Measurements from ENCODE around the gene MACIR.
A peak's percentile ranks its signal among the peaks of the same experiment; 100 is the strongest.

Gene MACIR

DNA sequence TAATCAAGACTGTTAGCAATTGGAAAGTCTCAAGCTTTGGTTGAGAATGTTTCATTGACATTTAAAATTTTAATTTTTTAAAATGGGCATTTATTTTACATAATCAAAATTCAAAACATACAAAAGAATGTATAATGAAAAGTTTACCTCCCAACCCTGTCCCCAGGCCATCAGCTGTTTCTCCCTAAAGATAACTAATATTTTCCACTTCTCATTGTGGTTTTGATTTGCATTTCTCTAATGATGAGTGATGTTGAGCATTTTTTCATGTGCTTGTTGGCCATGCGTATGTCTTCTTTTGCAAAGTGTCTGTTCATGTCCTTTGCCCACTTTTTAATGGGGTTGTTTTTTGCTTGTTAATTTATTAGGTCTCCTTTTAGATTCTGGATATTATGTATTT lies 11.4 kb upstream of the MACIR start:
- DNase-seq, result no peak

DNA sequence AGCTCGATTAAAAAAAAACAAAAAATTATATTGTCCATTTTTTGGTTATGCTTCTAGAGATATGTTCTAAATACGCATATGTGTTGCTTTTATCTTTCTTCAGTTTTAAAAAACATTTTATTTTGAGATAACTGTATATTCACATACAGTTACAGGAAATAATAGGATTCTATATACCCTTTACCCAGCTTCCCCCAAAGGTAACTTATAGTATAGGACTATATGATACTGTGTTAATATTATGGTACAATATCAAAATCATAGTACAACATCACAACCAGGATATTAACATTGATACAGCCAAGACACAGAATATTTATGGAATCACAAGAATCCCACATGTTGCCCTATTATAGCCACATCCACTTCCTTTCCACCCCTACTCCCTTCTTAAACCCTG lies 9.5 kb upstream of the MACIR start:
- DNase-seq, result no peak

DNA sequence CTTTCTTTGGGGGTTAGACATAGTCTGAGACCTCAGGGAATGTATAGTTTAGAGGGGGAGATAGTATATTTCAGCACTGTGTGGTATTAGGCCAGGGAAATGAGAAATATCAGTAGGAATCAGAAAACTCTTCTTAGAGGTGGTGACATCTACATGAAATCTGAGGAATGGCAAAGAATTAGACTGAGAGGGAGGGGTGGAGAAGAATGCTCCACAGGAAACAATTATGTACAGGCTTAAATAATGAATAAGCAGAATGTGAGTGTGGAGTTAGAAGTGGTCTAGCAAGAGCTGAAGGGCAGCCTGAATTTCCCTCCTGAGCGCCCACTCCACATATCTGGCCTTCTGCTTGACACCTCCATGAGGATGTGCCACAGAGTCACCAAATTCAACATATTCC lies 3.6 kb upstream of the MACIR start:
- DNase-seq, result no peak

DNA sequence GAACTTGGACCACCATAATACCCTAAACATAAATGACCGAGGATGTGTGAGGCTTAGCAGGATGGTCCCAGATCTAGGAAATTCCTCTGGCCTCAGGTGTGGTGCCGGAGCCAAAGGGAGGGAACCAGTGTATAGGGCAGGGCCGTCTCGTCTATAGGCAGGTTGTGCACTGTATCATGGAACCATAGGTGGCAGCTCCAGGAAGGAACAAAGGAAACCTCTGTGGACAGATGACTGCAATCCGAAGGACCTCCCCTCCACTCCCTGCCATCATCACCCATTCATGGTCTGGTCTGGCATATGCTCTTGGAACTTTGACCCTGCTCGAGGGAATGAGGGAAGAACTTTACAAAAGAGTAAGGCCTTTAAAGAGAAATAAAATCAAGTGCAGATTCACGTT lies 2.9 kb upstream of the MACIR start:
- DNase-seq, result no peak

DNA sequence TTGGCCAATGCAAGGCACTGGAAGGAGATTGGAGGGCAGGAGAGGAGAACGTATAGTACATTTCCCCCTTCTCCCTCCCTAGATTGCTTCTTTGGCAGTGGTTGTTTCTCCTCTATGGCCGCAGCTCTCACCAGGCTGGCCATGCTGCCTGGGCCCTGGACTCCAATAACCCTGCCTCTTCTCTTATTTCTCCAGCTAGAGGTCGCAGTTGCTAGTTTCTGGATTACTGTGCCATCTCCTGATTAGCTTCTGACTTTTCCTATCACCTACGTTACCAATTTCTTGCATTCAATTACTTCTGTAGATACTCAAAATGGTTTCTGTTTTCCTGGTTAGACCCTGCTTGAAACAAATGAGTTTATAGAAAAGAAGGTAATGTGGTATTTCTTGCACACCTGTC lies 2.4 kb upstream of the MACIR start:
- DNase-seq, result no peak

DNA sequence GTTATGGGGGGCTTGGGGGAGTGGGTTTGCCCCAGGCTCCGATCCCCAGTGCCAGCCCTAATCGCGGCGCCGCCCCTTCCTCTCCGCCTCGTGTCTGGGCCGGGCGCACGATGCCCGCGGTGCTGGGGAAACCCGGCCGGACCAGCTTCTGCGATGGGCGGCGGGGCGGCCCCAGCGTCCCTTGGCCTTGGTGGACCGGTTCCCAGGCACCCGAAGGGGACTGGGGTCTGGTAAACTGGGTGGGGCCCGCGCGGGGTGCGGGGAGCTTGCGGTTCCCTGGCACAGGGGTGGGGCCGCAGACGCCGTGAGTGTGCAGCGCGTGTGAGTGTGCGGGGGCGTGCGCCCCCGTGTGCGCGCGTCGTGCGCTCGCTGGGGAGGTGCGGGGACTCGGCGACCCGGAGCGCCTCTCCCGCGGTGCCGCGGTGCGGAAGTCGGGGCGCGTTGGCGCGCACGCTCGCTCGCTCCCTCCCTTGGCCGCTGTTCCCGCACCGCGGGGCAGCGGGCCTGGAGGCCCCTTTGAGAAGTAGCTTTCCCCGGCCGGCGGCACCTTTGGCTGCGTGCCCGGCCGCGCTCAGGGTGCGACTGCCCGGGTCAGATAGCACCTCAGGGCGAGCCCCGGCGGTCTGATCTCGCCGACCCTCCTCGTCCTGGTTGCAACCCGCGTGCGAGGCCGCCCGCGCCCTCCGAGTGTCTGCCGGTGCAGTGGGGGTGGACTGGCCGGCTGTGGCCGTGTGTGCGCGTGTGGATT lies 568 bp downstream of the MACIR start:
- DNase-seq, result peak in 1 of 2 experiments; percentile 79

DNA sequence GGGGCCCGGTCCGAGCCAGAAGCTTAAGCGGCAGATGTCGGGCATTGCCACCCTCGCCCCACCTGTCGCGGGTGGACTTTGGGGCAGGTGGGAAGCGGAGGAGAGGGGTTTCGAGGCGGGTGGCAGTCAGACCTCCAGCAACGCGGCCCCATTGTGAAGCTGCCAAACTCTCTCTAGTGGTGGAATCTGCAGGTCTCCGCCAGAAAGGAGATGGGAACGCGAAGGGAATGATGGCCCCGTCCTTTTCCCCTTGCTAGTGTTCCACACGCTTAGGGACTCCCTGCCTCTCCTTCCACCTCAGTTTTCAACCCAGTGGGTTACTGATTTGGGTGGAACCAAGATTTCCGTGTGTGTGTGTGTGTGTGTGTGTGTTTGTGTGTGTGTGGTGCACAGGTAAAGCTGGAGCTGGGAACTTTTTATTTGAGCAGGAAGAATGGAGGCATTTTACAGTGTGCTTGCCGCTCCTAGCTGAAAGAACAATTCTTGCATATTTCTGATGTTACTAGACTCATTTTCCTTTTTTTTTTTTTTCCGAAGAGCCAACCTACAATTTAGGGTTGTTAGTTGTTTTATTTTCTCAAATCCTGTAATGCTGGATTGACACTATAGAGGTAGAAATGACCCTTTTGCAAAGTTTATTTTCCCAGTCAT lies 1.3 kb downstream of the MACIR start:
- peak in 1 of 2 experiments; percentile 70 for DNase-seq

DNA sequence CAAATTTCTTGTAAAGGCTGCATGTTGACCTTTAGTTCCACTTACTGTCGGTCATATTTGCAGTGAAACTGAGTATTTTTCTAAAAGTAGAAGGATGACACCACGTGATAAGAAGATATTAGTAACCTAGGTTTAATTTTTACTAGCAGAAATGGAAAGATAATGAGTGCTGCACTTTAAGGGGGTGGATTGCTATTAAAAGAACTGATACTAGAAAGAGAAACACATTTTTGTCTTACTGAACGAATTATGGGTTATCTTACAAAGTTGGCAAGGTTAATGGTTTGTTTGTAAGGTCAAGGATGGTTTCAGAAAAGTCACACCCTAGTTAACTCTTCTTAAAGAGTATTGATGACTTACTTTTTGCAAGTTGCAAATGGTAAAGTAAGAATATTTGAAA lies 2.4 kb downstream of the MACIR start:
- no peak for DNase-seq

DNA sequence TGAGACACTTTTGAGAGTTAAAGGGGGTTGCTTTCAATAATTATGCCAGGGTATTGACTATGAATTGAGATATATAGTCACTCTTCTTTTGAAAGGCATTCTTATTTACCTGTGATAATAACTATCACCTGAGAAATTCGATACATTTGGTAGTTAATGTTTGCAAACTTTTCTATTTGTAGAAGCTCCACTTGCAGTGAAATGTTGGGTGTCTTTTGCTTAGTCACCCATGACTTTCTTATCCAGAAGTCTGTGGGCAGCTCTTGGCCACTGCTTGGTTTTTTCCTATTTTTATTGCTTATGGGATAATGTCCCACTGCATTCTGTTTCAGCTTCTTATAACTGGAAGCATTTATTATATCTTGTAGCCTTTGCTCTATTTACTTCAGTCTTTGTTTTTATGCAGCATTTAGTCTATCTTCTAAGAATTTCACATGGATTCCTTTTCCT lies 3.9 kb downstream of the MACIR start:
- no peak for DNase-seq

DNA sequence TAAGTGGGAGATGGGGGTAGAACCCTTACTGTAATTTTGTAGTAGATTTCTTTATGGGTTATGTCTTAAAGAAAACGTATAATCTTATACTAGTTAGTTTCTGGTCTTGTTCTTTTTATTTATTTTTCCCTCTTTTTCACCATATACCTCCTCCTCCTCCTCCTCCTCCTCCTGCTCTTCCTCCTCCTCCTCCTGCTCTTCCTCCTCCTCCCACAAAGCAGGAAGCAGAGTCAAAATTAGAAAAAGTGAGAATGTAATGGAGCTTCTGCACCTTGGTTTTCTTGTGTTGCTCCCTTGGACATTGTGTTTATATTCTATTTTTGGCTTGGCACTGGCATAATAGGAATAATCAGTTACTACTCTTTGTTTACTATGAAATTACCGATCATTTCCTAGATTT lies 4.5 kb downstream of the MACIR start:
- DNase-seq, result no peak

DNA sequence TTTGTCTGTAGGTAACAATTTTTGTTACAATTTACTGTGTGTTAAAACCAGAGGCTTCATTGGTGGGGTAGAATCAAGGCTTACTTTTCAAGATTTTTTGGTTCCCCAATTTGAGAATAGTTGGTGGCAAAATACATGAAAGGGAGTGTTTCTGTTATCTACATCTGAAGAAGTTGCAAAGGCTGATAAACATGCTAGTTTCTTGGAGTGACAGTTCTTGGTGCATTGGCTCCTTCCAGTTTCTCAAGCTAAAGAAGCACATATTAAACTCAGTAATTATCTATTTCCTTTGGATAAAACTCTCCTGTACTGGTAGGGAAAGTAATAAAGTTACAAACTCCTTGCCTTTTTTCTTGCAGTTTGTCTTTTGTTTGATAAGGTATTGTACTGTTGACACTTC lies 5.9 kb downstream of the MACIR start:
- DNase-seq, result no peak

DNA sequence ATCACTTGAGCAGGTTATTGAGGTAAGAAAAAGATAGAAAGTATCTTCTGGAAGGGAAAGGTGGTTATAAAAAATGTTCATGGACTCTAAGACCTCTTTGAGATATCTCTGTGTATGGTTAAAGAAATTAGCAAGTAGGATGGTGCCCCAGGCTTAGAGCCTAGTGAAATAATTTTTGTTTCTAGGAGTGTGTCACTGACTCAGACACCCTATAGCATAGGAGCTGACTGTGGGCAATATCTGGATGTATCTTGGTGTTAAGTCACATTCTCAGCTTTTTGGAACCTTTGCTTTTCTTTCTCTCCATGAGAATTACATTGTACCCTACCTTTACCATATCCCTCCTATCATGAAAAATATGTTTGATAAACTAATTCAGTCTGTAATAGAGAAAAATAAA lies 12.0 kb downstream of the MACIR start:
- DNase-seq, result no peak

DNA sequence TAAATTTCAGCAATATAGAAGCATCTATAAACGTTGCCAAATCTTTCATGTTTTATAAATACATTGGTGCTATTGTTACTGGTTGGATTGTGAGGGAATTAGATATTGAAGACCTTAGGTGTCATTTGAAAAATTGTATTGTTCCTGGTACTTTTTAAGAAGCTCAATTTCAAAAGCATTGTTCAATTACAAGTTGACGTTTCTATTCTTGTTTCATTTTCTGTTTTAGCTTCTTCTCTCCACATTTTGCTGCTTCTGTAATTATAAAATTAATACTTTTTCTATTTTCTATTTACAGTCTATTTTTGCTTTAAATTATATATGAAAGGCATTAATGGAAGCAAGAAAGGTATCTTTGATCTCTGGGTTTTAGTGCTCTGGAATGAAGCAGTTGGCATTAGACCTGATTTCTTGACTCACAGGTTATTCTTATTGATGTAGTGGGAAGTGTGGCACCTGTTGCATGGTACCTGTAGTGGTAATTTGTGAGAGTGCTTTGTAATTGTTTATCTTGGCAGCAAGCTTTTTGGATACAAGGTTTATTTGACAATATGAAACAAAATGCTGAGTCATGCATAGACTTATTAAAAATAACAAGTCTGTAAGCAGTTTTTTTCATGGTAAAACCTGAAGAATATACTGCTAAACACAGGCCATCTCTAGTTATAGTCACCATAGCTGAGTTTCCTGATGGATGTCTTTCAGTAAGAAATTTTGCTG lies 13.2 kb downstream of the MACIR start:
- no peak for DNase-seq

DNA sequence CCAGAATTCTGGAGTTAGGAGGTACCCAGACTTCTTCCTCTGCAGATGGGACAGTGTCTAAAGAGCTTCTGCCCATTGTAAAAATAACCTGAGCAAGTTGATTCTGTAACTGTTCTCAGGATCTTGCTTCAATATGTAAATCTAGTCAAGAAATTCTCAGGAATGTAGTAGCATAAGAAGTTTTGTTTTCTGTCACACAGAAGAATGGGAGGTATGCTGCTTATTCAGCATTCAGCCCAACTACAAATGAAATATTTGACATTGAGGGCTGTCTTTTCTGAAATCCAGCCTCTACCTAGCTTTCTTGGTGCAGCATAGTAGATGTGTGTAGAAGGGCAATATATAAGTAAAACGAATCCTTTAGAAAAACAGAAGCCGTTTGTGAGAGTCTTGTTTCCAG lies 13.8 kb downstream of the MACIR start:
- DNase-seq, result no peak

DNA sequence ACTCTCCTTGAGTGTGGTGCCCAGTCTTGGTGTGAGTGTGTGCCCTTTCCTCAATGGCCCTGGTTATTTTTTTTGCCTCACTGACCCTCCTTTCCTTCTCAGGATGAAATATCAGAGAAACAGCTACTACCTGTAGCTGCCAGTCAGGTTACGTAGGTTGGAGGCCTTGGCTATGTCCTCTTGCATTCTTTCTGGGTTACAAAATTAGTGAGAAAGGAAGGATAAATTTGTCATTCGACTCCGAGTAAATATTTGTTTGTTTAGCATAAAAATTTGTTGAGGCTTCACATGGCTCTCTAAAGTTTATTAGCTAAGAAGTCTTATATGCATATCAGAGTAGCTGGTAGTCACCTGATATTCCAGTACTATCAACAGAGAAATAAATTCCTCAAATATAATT lies 15.4 kb downstream of the MACIR start:
- DNase-seq, result no peak

DNA sequence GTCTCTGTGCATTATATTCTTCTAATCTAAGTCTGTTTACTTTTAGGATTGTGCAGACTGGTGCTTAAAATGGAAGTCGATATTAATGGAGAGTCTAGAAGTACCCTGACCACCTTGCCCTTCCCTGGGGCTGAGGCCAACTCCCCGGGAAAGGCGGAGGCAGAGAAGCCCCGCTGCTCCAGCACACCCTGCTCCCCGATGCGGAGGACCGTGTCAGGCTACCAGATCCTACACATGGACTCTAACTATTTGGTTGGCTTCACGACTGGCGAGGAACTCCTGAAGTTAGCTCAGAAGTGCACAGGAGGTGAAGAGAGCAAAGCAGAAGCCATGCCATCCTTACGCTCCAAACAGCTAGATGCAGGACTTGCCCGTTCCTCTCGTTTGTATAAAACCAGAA lies 17.3 kb downstream of the MACIR start:
- DNase-seq, result no peak

DNA sequence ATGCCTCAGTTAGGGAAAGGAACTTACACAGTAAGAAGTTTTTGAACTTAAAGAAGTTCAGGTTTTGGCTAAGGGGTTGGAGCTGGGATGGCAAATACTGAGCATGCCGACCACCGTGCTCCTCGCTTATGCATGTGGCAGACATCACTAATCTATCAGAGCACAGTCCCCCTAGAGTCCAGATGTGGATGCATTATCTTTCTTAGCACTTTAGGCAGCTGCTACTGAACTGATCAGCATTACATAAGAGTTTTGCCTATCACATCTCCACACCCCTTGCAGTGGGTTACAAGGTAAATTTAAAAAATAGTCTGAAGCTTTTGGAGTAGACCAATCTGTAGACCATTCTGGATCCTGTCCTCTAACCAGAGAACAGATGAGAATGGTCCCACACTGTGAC lies 22.4 kb downstream of the MACIR start:
- no peak for DNase-seq

DNA sequence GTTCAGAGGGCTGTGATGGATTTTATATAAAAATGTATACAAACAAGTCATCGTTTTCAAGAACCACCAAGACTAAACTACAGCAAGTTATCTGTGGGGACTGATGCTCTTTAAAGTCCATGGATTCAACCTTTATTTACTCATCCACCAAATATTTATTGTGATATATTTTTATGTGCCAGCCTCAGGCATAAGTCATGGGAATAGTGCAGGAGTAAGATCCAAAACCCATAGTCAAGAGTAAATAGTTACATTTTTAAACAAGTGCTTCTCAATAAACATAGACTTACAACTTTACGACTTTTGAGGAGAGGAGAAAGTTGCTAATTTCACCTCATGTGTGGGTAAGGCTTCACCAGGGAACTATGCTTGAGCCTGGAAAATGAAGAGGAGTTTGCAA lies 24.6 kb downstream of the MACIR start:
- DNase-seq, result no peak

DNA sequence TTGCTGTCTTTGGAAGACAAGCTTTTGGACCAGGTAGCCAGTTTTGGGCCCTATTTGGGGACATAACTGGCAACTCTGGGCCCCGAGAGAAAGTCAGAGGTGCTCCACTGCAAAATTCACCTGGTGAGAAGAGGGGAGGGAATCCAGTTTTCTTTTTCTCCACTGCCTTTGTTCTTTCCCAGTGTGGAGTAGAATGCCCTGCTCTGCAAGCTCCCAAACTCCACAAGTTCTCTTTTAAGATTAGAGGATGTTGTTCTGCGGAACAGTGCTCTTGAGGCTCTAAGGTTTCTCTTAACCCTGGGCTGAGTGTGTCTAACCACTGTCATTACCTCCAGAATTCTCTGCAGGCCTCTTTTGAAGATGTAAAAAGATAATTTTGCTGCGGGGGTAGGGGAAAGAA lies 25.3 kb downstream of the MACIR start:
- DNase-seq, result no peak

DNA sequence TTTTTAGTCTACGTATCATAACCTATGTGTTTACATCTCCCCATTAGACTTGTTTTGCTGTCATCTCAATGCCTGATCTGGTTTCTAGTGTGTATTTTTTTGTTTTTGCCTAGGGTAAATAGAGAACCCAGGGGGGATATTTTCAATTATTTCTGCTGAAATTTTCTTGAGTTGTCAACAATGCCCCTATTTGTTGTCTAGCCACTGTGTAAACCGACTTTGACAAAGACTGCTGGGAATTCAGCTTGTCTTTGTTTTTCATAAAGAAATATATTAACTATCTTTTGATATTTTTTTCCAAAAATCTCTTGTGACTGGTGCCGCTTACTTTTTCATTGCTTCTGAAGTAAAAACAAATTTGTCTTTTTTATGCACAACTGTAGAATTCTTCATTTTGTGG lies 28.1 kb downstream of the MACIR start:
- DNase-seq, result no peak

DNA sequence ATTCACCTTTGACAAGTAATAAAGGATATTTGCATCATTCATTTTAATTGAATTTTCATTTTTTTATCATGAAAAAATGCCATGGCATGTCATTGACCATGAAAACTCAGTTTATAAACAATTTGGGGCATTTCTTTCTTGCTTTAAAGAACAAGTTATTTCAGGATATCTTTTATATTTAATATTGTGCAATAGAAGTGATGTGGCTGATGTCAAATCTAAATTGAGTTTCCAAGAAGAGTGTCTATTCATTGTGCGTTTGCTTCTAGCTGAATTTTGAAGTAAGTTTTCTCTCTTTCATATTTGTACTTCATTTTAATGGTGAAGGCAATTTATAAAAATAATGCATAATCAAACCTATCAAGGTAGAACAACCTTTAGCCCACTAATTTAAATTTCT lies 30.5 kb downstream of the MACIR start:
- DNase-seq, result no peak

DNA sequence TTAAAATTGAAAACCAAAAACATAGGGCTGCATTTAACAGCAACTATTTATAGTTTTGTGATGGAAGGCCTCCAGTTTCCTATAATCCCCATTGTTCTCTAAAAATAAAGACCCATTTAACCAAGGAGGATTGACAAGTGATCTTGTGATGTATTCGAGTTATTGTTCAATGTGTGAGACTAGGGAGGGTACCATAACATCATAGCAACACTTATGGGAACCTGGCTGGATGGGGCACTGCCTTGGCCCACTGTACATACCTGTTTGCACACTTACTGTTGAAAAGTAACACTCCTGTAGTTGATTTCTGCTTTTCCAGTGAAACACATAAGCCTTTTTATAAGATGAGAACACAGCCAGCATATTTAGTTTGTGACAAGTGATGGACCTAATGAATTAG lies 32.3 kb downstream of the MACIR start:
- DNase-seq, result no peak

DNA sequence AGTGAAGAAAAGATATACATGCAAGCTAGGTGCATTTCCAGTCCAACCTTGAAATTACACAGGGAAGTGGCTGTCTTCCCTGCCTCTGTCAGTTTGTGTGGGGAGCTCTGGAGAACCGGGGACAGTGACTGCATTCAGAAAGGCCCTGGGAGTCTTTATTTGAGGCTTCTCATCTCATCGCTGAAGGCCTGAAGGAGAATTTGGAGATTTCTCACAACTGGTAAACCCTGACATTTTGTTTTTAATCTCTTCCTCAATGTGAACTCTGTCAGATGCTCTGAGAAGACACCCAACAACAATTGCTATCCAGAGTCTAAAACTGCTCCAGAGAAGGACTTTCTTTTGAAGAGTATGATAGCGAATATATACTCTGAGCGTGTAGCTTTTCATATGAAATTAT lies 33.0 kb downstream of the MACIR start:
- DNase-seq, result no peak

DNA sequence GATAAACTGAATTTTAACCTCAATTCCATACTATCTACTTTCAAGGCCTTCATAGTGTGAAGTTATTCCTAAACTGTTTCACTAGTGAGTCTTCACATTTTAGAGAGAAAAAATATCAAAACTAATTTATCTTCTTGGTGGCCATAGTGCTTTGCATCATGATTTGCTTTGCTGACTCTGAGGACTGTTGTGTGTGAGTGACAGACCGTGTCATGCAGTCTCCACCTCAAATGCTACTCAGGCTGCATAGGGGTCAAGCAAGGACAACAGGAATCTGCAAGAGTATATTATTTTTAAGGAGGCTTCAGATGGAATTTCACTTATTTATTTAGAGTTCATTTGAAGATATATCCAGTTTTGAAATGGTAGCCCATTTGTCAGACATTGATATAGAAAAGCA lies 34.5 kb downstream of the MACIR start:
- DNase-seq, result no peak
